ENCODE data around the gene LAMA2.

- TF ChIP-seq, protein P1, sequence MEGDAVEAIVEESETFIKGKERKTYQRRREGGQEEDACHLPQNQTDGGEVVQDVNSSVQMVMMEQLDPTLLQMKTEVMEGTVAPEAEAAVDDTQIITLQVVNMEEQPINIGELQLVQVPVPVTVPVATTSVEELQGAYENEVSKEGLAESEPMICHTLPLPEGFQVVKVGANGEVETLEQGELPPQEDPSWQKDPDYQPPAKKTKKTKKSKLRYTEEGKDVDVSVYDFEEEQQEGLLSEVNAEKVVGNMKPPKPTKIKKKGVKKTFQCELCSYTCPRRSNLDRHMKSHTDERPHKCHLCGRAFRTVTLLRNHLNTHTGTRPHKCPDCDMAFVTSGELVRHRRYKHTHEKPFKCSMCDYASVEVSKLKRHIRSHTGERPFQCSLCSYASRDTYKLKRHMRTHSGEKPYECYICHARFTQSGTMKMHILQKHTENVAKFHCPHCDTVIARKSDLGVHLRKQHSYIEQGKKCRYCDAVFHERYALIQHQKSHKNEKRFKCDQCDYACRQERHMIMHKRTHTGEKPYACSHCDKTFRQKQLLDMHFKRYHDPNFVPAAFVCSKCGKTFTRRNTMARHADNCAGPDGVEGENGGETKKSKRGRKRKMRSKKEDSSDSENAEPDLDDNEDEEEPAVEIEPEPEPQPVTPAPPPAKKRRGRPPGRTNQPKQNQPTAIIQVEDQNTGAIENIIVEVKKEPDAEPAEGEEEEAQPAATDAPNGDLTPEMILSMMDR (conservative IDR thresholded peaks at IDR 0.05 in 1 of 2, IDR thresholded peaks at IDR 0.05 in 1 of 2; ENCODE audit: low read depth in 1 of 2, low read length in 2 of 2) = no peak
- no peak for TF ChIP-seq EZH2 (IDR thresholded peaks at IDR 0.05; ENCODE audit: low read length, missing control alignments)
Observed at GRCh38 chr6:129469070-129469662, 586.2 kb downstream of the LAMA2 start.

All from fibroblast of lung (primary cell).